ENCODE measurements around the gene ACTR1B.

Gene ACTR1B

DNA sequence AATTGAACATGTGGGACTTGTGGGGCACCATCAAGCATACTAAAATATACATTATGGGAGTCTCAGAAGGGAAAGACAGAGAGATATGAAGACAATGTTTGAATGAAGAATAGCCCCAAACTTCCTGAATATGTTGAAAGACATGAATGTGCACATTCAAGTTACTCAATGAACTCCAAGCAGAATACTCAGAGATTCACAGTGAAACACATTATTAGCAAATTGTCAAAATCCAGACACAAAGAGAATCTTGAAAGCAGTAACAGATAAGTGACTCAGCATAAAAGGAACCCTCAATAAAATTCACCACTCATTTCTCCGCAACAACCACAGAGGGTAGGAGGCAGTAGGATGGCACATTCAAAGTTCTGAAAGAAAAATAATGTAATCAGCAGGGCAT, 14.5 kb upstream of the ACTR1B start:
- TF ChIP-seq CTCF (IDR thresholded peaks at IDR 0.05; ENCODE audit: insufficient read depth, low read length, poor library complexity, severe bottlenecking) = no peak
- no peaks in the 10 kb centered on the region for H3K36me3 ChIP-seq (ENCODE audit: control insufficient read depth, insufficient read depth, low read length)
- no peak overlapping the region for H3K4me3 ChIP-seq (replicated peaks; ENCODE audit: low read depth, low read length)
- H3K27me3 ChIP-seq (replicated peaks; ENCODE audit: control insufficient read depth, insufficient read depth, low read length) = no peaks in the 10 kb centered on the region
- DNase-seq (ENCODE audit: extremely low read depth, insufficient read length) = no peak

- H3K4me3 ChIP-seq (replicated peaks; ENCODE audit: low read depth, low read length) = no peak overlapping the region
- H3K27me3 ChIP-seq (replicated peaks; ENCODE audit: control insufficient read depth, insufficient read depth, low read length) = no peaks in the 10 kb centered on the region
- DNase-seq (ENCODE audit: extremely low read depth, insufficient read length) = no peak
- no peaks in the 10 kb centered on the region for H3K36me3 ChIP-seq (ENCODE audit: control insufficient read depth, insufficient read depth, low read length)
- TF ChIP-seq CTCF (IDR thresholded peaks at IDR 0.05; ENCODE audit: insufficient read depth, low read length, poor library complexity, severe bottlenecking) = no peak
Observed at GRCh38 chr2:97677480-97677879, 13.6 kb upstream of the ACTR1B start.

- TF ChIP-seq CTCF (IDR thresholded peaks at IDR 0.05; ENCODE audit: insufficient read depth, low read length, poor library complexity, severe bottlenecking) = no peak
- no peaks in the 10 kb centered on the region for H3K36me3 ChIP-seq (ENCODE audit: control insufficient read depth, insufficient read depth, low read length)
- DNase-seq (ENCODE audit: extremely low read depth, insufficient read length) = no peak
- H3K4me3 ChIP-seq (replicated peaks; ENCODE audit: low read depth, low read length) = no peak overlapping the region
- H3K27me3 ChIP-seq (replicated peaks; ENCODE audit: control insufficient read depth, insufficient read depth, low read length) = no peaks in the 10 kb centered on the region
Observed at GRCh38 chr2:97676620-97677019, 12.8 kb upstream of the ACTR1B start.

DNA sequence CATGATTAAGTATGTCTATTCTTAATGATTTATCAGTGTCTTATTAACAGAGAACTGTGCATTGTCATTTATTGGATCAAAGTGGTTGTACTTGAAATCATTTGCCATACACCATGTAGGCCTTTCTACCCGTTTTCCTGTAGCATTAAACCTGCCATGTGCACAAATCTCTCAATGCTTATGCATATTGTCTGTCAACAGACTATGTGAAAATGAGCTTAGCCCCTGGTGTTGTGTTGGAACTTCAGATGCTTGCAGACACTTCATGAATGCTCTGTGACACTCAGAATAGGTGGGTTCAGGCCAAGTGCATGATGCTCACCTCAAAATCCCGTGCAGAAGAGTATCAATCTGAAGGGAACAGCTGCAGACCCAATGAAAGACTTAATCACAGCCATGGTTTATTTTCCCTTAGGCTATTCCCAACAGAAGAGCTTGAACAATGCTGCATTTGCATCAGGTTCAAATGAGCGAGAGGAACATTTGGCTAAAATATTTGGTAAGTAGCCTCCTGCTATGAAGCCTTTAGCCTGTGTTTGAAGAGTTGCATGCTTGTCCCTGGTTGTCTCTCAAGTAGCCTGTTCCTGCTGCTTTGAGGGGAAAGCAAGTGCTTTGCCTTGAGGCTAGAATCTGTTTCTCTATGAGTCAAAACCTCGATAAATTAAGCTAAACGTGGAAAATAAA, 11.7 kb upstream of the ACTR1B start:
- no peaks in the 10 kb centered on the region for H3K27me3 ChIP-seq (replicated peaks; ENCODE audit: control insufficient read depth, insufficient read depth, low read length)
- TF ChIP-seq CTCF (IDR thresholded peaks at IDR 0.05; ENCODE audit: insufficient read depth, low read length, poor library complexity, severe bottlenecking) = no peak
- H3K36me3 ChIP-seq (ENCODE audit: control insufficient read depth, insufficient read depth, low read length) = no peaks in the 10 kb centered on the region
- no peak for DNase-seq (ENCODE audit: extremely low read depth, insufficient read length)
- H3K4me3 ChIP-seq (replicated peaks; ENCODE audit: low read depth, low read length) = no peak overlapping the region

GRCh38 chr2:97673915-97674283, 10.1 kb upstream of the ACTR1B start:
- no peak for DNase-seq (ENCODE audit: extremely low read depth, insufficient read length)
- no peak for TF ChIP-seq CTCF (IDR thresholded peaks at IDR 0.05; ENCODE audit: insufficient read depth, low read length, poor library complexity, severe bottlenecking)
- H3K27me3 ChIP-seq (replicated peaks; ENCODE audit: control insufficient read depth, insufficient read depth, low read length) = no peaks in the 10 kb centered on the region

More at GRCh38 chr2:97673915-97674283, 10.1 kb upstream of the ACTR1B start:
- Histone ChIP-seq H3K4me3 (replicated peaks; ENCODE audit: low read depth, low read length) (no peak overlapping the region), H3K36me3 (ENCODE audit: control insufficient read depth, insufficient read depth, low read length) (no peaks in the 10 kb centered on the region)

All from GM06990 (cell line).